ENCODE data around the gene PSMD6.

DNA sequence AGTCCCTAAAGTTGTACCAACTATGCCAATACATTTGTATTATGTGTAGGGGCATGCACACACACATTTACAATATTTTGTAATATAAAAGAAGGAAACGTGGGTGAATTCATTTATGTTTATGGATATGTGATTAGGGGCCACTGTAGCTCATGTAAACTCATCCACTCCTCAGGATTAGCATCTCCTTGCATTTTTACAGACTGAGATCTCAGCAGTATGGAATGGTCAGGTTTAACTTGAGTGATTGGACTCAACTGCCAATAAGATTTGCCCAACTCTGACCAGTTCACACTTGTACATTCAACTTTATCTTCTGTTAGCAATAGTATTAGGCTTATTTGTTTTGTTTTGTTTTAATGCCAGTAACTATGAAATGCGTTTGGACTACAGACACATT, 36.5 kb downstream of the PSMD6 start:
- TF ChIP-seq, protein P1, sequence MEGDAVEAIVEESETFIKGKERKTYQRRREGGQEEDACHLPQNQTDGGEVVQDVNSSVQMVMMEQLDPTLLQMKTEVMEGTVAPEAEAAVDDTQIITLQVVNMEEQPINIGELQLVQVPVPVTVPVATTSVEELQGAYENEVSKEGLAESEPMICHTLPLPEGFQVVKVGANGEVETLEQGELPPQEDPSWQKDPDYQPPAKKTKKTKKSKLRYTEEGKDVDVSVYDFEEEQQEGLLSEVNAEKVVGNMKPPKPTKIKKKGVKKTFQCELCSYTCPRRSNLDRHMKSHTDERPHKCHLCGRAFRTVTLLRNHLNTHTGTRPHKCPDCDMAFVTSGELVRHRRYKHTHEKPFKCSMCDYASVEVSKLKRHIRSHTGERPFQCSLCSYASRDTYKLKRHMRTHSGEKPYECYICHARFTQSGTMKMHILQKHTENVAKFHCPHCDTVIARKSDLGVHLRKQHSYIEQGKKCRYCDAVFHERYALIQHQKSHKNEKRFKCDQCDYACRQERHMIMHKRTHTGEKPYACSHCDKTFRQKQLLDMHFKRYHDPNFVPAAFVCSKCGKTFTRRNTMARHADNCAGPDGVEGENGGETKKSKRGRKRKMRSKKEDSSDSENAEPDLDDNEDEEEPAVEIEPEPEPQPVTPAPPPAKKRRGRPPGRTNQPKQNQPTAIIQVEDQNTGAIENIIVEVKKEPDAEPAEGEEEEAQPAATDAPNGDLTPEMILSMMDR (IDR thresholded peaks at IDR 0.05) = no peak
- no peak for TF ChIP-seq POLR2A (IDR thresholded peaks at IDR 0.05)

Data from Peyer's patch (tissue), 4 donors.